HAP-1 (cell line): ENCODE data around the gene NEK11.

ENCODE experiments used
- DNase-seq, 2 experiments: peaks; one replicate each; pipeline ENCODE4 v3.0.0-alpha.2; 2016 to 2020; ENCODE audit warnings: low spot score in 2 of 2
- H3K27me3 ChIP-seq: fragments of 250-450 bp; sonication (Bioruptor Pico); 2 replicates; pipeline ENCODE4 v1.5.1; 2020; ENCODE audit warnings: low read depth, mild to moderate bottlenecking, moderate library complexity
- H3K36me3 ChIP-seq: fragments of 250-450 bp; sonication (Bioruptor Pico); replicated peaks from 2 replicates; pipeline ENCODE4 v1.5.1; 2020; ENCODE audit warnings: mild to moderate bottlenecking
- H3K4me1 ChIP-seq: fragments of 250-450 bp; sonication (Bioruptor Pico); 2 replicates; pipeline ENCODE4 v1.5.1; 2020; ENCODE audit warnings: mild to moderate bottlenecking
- H3K4me3 ChIP-seq: fragments of 250-450 bp; sonication (Bioruptor Pico); 2 replicates; pipeline ENCODE4 v1.5.1; 2020; ENCODE audit warnings: mild to moderate bottlenecking, moderate library complexity
- H3K9me3 ChIP-seq: fragments of 250-450 bp; sonication (Bioruptor Pico); 2 replicates; pipeline ENCODE4 v1.5.1; 2020; ENCODE audit warnings: mild to moderate bottlenecking, moderate library complexity
- in situ Hi-C: fragments of 300-500 bp; cut with MboI; formaldehyde crosslinking; loops from 3 replicates; pipeline ENCODE4 v1.14.3; 2020; ENCODE audit warnings: low sequenced_read_pairs, inconsistent platforms, mixed read lengths

The NEK11 gene

DNA sequence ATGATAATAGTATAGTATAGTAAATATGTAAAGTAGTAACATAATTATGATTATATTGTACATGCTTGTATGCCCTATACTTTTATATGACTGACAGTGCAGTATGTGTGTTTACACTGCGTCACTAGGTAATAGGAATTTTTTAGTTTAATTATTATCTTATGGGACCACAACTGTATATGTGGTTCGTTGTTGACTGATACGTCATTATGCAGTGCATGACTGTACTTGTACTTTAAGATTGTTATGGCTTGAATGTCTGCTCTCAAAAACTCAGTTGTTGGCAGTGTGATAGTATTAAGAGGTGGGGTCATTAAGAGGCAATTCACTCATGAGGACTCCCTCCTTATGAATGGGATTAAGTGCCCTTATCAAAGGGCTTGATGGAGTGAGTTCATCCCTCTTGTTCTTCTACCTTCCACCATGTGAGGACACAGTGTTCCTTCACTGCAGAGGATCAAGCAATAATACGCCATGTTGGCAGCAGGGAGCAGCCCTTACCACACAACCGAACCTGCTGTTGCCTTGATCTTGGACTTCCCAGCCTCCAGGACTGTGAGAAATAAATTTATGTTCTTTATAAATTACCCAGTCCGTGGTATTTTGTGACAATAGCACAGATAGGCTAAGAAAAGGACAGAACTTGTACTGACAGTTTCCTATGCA is 152.2 kb downstream of the NEK11 start:
- H3K4me3 ChIP-seq = no peak overlapping the region
- H3K9me3 ChIP-seq = no peaks in the 10 kb centered on the region
- DNase-seq = no peak
- in situ Hi-C loops = no loop called here
- H3K27me3 ChIP-seq = no peaks in the 10 kb centered on the region
- H3K36me3 ChIP-seq = no peaks in the 10 kb centered on the region
- no peaks in the 10 kb centered on the region for H3K4me1 ChIP-seq

DNA sequence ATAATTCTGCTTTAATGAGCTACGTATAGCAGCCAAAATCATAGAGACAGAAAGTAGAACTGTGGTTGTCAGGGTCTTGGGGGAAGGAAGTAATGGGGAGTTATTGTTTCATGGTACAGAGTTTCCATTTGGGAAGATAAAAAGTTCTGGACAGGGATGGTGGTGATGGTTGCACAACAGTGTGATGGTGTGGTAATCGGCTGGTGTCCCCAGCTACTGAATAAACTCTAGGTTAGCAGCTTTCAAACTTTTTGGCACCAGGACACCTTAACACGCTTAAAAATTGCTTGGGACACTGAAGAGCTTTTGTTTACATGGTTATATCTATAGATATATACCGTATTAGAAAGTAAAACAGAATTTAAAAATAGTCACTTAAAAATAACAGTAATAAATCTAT is 166.0 kb downstream of the NEK11 start:
- Histone ChIP-seq H3K4me3 (no peak overlapping the region), H3K36me3 (no peaks in the 10 kb centered on the region), H3K9me3 (no peaks in the 10 kb centered on the region), H3K27me3 (no peaks in the 10 kb centered on the region), H3K4me1 (no peaks in the 10 kb centered on the region)
- no peak for DNase-seq
- in situ Hi-C loops = no loop called here

DNA sequence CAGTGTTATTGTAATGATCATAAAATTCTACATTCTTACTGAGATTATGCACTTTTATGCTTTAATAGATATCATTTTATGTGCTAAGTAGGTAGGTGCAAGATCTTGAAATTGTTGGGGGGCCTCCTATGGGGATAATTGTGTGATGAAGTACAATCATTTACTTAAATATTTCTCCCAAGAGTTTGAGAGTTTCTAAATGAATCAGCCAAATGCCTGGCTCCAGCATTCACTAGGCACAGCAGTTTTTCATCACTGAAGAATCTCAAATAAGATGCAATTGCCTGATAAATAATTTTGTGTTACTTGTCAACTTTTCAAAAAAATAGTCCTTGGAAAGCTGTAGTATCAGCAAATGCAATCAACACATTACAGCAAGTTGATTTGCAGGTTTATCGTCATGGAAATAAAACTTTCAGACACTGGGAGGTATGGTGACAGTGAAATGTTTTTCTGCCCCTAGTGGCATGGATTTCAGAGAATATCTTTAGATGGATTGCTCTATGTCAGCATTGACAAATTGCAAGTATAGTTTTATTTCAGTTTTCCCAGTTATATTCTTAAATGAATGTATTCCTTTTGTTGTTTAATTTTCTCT is 167.1 kb downstream of the NEK11 start:
- no peaks in the 10 kb centered on the region for H3K36me3 ChIP-seq
- no peak for DNase-seq
- H3K9me3 ChIP-seq = no peaks in the 10 kb centered on the region
- in situ Hi-C loops = no loop called here
- H3K4me1 ChIP-seq = no peaks in the 10 kb centered on the region
- no peaks in the 10 kb centered on the region for H3K27me3 ChIP-seq
- no peak overlapping the region for H3K4me3 ChIP-seq

DNA sequence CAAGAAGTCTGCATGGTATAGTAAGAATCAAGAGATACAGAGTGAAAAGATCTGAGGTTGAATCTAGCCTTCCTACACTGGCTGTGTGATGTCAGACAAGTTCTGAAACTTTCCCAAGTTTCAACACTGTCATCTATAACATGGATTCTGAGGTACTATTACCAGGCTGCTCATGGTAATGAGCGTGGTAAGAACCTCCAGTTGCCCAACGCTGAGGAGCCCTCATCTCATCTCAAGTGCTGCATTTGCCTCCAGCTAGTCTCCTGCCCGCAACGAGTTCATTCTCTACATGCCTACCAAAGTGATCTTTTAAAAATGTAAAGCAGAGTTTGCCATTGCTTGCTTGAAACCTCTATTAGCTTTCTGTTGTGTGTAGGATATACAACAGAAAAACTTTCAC is 168.1 kb downstream of the NEK11 start:
- Histone ChIP-seq H3K36me3 (no peaks in the 10 kb centered on the region), H3K27me3 (no peaks in the 10 kb centered on the region), H3K9me3 (no peaks in the 10 kb centered on the region), H3K4me1 (no peaks in the 10 kb centered on the region), H3K4me3 (no peak overlapping the region)
- in situ Hi-C loops = no loop called here
- no peak for DNase-seq

DNA sequence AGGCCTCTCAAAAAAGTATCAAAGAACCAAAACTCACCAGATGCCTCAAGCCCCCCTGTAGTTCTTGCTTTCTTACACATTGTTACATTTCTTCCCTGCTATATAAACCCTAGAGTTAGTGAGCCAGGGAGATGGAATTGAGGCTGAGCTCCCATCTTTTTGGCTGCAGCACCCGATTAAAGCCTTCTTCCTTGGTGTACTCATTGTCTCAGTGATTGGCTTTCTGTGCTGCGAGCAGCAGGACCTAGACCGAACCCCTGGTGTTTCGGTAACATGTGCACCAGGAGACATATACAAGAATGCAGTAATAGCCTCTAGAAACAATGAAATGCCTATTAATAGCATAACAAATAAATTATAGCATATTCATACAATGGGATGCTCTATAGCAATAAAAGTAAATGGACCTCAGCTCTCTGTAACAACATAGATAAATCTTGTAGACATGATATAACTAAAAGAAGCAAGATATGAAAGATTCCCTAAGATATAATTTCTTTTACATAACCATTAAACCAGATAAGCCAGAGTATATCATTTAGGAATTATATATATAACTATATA is 174.0 kb downstream of the NEK11 start:
- H3K27me3 ChIP-seq = no peaks in the 10 kb centered on the region
- H3K4me1 ChIP-seq = no peaks in the 10 kb centered on the region
- H3K9me3 ChIP-seq = no peaks in the 10 kb centered on the region
- H3K36me3 ChIP-seq = no peaks in the 10 kb centered on the region
- no peak overlapping the region for H3K4me3 ChIP-seq
- DNase-seq = no peak
- in situ Hi-C loops = no loop called here

DNA sequence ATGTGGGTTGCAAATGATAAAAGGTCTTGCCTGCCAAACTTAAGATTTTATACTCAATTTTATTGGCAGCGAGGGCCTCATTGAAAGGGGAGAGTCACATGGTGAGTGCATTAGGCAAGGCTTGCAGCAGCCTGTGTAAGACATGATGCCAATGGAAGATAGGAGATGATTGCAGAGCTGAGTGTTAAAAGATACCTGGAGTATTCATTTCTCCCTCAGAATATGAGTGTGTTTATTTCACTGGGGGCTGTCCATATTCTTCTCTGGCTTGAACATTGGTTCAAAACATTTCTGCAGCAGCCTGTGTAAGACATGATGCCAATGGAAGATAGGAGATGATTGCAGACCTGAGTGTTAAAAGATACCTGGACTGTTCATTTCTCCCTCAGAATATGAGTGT is 189.7 kb downstream of the NEK11 start:
- Histone ChIP-seq H3K36me3 (no peaks in the 10 kb centered on the region), H3K4me3 (no peak overlapping the region), H3K27me3 (no peaks in the 10 kb centered on the region), H3K4me1 (no peaks in the 10 kb centered on the region), H3K9me3 (no peaks in the 10 kb centered on the region)
- DNase-seq = no peak
- in situ Hi-C loops = no loop called here

DNA sequence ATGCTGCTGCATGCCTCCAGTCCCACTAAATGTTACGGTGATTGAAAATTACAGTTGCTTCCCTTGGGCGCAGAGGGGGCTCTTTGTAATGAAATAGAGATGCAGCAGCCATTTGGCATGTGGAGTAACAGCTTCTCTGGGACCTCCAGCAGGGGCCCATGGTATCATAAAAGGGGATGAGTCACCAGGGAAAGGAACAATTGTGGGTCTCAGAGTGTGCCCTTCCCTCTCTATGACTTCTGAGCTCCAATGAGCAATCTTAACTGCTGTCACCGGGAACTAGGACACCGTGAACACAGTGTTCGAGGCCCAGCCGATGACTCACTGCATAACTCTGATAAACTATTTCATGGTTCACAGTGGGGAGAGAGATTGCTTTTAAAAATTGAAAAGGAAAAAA is 190.1 kb downstream of the NEK11 start:
- Histone ChIP-seq H3K27me3 (no peaks in the 10 kb centered on the region), H3K4me3 (no peak overlapping the region), H3K36me3 (no peaks in the 10 kb centered on the region), H3K9me3 (no peaks in the 10 kb centered on the region), H3K4me1 (no peaks in the 10 kb centered on the region)
- DNase-seq = no peak
- in situ Hi-C loops = no loop called here

DNA sequence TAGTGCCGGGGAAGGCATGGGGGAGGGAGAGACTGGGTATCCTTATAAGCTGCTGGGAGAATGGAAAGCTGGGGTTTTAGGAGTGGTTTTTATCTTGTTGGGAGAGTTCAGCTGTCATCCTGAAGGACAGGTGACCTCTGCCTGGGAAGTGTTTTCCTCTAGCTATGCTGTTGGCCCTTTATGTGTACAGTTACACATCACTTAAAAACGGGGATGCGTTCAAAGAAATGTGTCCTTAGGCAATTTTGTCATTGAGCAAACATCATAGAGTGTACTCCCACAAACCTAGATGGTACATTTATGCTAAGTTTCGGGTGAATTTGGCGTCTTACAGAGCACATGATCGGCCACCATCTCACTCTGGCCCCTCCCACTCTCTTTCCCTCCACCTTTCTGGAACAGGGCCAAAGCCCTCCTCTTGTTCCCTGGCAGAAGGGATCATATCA is 190.6 kb downstream of the NEK11 start:
- no peak overlapping the region for H3K4me3 ChIP-seq
- DNase-seq = no peak

DNA sequence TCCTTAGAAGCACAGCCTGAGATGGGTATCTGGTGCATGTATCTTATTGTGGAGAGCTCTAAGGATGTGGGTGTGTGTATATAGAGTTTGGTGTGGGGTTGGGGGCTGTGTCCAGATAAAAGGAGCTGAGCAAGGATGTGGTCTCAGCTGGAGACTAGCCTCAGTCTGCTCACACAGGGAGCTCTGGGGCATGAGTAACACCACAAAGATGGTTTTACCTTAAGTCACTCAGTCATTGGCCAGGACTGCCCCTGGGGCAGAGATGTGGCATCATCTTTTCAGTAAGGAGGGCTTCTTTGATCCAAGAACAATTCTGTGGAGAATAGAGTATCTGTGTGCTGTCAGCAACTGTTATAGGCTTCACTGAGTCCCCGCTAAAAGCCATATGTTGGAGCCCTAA is 191.5 kb downstream of the NEK11 start:
- H3K9me3 ChIP-seq = no peaks in the 10 kb centered on the region
- H3K27me3 ChIP-seq = no peaks in the 10 kb centered on the region
- in situ Hi-C loops = no loop called here
- no peaks in the 10 kb centered on the region for H3K36me3 ChIP-seq
- no peaks in the 10 kb centered on the region for H3K4me1 ChIP-seq
- no peak overlapping the region for H3K4me3 ChIP-seq
- no peak for DNase-seq

More for the DNA sequence above, 190.6 kb downstream of the NEK11 start:
- no peaks in the 10 kb centered on the region for H3K9me3 ChIP-seq
- H3K27me3 ChIP-seq = no peaks in the 10 kb centered on the region
- no peaks in the 10 kb centered on the region for H3K36me3 ChIP-seq
- H3K4me1 ChIP-seq = no peaks in the 10 kb centered on the region
- in situ Hi-C loops = no loop called here

DNA sequence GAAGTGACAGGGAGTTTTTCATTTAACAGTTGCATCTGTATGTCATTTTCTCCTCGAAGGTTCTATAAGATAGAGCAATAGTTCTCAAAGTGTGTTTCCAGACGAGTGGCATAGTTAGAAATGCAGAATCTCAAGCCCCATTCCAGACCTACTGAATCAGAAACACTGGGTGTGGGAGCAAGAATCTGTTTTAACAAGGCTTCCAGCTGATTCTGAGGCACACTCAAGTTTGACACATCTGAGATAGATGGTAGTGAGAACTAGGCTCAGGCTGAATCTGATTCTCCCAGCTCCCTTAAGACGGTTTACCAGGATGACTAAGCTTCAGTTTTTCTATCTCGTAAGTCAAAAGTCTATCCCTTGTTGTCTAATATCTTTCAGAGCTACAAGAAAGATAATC is 195.1 kb downstream of the NEK11 start:
- in situ Hi-C loops = no loop called here
- H3K4me3 ChIP-seq = no peak overlapping the region
- DNase-seq = no peak

DNA sequence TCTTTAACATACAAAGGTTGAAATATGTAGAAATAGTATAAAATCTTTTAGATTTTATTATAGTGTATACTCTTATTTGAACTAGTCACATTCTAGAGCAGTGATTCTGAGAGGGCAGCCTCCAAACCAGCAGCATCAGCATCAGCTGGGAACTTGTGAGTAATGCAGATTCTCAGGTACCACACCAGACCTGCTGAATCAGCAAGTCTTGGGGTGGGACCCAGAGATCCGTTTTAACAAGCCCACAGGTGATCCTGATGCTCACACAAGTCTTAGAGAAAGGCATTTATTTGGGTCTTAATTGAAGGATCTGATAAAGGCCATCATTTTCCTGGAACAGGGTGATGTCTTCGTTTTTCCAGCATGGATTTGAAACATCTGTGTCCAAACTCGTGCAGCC is 195.9 kb downstream of the NEK11 start:
- Histone ChIP-seq H3K9me3 (no peaks in the 10 kb centered on the region), H3K4me1 (no peaks in the 10 kb centered on the region), H3K36me3 (no peaks in the 10 kb centered on the region), H3K27me3 (no peaks in the 10 kb centered on the region), H3K4me3 (no peak overlapping the region)
- no peak for DNase-seq
- in situ Hi-C loops = no loop called here

More for the DNA sequence above, 195.1 kb downstream of the NEK11 start:
- no peaks in the 10 kb centered on the region for H3K36me3 ChIP-seq
- H3K4me1 ChIP-seq = no peaks in the 10 kb centered on the region
- H3K9me3 ChIP-seq = no peaks in the 10 kb centered on the region
- H3K27me3 ChIP-seq = no peaks in the 10 kb centered on the region

DNA sequence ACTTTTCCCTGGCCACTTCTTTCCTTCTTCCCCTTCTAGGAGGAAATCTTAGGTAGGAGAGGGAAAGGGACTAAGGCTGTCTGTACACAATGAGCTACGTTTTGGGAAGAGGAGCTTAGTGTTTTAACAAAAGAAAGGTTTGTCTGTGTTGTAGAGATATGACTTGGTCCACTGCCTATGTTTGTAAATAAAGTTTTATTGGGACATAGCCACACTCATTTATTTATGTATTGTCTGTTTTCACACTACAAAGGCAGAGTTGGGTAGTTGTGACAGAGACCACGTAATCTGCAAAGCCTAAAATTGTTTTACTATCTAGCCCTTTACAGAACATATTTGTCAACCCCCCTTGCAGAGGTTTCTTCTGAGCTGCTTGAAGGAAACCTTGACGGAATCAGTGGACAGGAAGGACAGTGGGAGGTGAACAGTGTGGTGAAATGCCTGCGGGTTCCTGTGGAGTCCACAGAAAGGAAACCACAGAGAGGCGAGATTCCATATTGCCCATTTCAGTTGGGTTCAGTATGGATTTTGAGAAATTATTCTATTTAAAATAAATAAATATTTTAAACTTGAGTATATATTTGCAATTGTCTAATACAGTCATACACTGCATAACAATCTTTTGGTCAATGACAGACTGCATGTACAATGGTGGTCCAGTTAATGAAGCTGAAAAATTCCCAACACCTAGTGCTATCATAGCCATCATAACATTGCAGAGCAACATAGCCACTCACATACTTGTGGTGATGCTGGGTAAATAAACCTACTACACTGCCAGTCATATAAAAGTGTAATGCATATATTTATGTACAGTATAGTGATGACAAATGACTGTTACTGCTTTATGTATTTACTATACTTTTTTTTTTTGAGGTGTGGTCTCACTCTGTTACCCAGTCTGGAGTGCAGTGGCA is 197.0 kb downstream of the NEK11 start:
- Histone ChIP-seq H3K36me3 (no peaks in the 10 kb centered on the region), H3K27me3 (no peaks in the 10 kb centered on the region), H3K9me3 (no peaks in the 10 kb centered on the region), H3K4me3 (no peak overlapping the region), H3K4me1 (no peaks in the 10 kb centered on the region)
- in situ Hi-C loops = no loop called here
- DNase-seq = no peak

DNA sequence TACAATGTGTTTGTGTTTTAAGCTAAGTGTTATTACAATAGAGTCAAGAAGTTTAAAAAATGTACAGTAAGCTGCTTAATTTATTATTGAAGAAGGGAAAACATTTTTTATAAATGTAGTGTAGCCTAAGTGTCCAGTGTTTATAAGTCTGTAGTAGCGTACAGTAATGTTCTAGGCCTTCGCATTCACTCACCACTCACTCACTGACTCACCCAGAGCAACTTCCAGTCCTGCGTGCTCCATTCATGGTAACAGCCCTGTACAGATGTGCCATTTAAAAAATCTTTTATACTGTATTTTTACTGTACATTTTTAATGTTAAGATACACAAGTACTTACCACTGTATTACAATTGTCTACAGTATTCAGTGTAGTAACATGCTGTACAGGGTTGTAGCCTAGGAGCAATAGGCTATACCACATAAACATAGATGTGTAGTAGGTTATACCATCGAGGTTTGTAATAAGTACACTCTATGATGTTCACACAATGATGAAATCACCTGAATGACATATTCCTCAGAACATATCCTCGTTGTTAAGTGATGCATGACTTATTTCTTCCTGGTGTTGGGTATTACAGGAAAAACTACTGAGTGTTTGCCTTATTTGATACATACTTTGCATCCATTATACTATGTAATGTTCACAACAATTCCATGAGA is 198.3 kb downstream of the NEK11 start:
- in situ Hi-C loops = no loop called here
- Histone ChIP-seq H3K27me3 (no peaks in the 10 kb centered on the region), H3K36me3 (no peaks in the 10 kb centered on the region), H3K4me3 (no peak overlapping the region), H3K4me1 (no peaks in the 10 kb centered on the region), H3K9me3 (no peaks in the 10 kb centered on the region)
- no peak for DNase-seq
